ENCODE data around the gene DOCK8. TPM values are rescaled to one million over a fixed set of nuclear protein-coding genes. Genes with fewer than 3 reads are reported as not detected.
"Not testable (repeated sequence)": the region's sequence is repeated elsewhere in the genome, so short reads cannot be mapped to it uniquely, and the experiment has no call there.

DOCK8 gene
- polyA plus RNA-seq = 1.5 to 1.8 TPM (median 1.7 TPM) in 3 replicates
- 3.4 TPM for polyA plus RNA-seq (2011; ENCODE audit: low read depth)
- 1.7 and 1.8 TPM in 2 replicates for polyA plus RNA-seq (2011; cell fraction: cytosol; rRNA removed)
- polyA plus RNA-seq (2011; cell fraction: nucleus; rRNA removed) = 4.2 and 4.4 TPM in 2 replicates
- polyA plus RNA-seq (2012; ENCODE audit: low replicate concordance) = 0.58 and 1.7 TPM in 2 replicates
- polyA minus RNA-seq = 4.4 to 5.1 TPM (median 4.4 TPM) in 3 replicates
- 2.9 TPM for polyA minus RNA-seq (2011; cell fraction: cytosol; rRNA and poly(A)+ RNA removed)
- polyA minus RNA-seq (2011; cell fraction: nucleus; rRNA and poly(A)+ RNA removed) = 8.2 and 10.5 TPM in 2 replicates

DNA sequence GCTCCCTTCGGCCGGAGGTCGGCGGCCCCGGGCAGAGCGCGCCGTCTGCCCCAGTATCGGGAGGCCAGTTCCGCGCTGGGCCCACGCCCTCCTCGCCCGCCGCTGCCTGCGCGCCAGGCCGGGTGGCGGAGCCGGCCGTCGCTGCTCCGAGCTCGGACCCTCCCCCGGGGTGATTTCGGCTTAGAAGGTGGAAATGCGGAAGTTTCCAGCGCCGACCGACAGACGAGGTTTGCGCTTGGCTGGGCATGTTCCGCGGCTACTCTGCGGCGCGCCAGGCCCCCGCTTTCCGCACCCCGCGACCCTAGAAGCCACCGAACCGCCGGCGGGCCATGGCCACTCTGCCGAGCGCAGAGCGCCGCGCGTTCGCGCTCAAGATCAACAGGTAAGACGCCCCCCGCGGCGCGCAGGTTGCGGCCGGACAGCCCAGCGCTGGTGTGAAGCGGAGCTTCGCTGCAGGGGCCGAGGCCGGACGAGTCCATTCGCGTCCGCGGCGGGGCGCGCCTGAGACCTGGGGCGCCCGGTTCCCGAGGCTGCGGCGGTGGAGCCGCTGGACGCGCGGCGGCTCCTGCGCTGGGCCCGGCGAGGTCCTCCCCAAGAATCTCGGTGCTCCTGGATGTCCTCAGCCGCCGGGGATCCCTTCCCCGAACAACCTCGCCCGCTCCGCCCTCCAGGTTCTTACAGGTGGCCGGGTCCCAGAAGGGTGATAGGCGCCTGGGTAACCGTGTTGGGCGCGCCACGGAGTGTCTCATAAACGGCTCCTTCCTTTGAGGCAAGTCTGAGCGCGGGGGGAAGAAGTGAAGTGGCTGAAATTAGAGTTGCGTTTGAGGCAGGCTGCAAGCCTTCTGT lies at the start of gene DOCK8:
Gene DOCK8 (plus strand): TSS at position 218 of the 846 bp plus-strand sequence. CDS start 112 bp downstream, at position 330.
- no peaks in the 10 kb centered on the region for H3K36me3 ChIP-seq (ENCODE audit: control insufficient read depth in 2 of 2, extremely low read depth in 1 of 2, insufficient read depth in 2 of 2, low read length in 2 of 2)
- peak within 1 kb of the TSS; percentile 59 to 72 (median 69) for H3K4me3 ChIP-seq (ENCODE audit: control insufficient read depth in 2 of 3, extremely low read depth in 1 of 3, insufficient read depth in 2 of 3, low read depth in 1 of 3, low read length in 3 of 3)

DNA sequence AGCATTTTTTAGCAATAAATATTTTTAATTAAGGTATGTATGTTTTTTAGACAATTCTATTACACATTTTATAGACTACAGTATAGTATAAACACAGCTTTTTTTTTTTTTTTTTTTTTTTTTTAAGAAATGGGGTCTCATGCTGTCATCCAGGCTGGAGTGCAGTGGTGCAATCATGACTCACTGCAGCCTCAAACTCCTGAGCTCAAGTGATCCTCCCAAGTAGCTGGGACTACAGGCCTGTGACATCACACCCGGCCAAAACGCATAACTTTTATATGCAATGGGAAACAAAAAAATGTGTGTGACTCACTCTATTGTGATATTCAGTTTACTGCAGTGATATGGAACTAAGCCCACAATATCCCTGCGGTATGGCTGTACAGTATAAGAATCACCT lies 44.9 kb upstream of the DOCK8 start:
- H3K9ac ChIP-seq (ENCODE audit: control insufficient read depth, extremely low read depth, insufficient read depth, low read length); H3K4me3 ChIP-seq (ENCODE audit: control insufficient read depth in 2 of 3, extremely low read depth in 1 of 3, insufficient read depth in 2 of 3, low read depth in 1 of 3, low read length in 3 of 3); H3K9me3 ChIP-seq (ENCODE audit: control insufficient read depth, low read depth, low read length); FAIRE-seq; dilution Hi-C loops (cut with MboI; ENCODE audit: extremely low pct_ligation_motif_present, low sequenced_read_pairs); H4K20me1 ChIP-seq (ENCODE audit: control insufficient read depth, extremely low read depth, insufficient read depth, low read length); DNase-seq (ENCODE audit: low read depth, low spot score); H3K9me1 ChIP-seq (ENCODE audit: control insufficient read depth, extremely low read depth, insufficient read depth, low read length); H3K36me3 ChIP-seq (ENCODE audit: control insufficient read depth in 2 of 2, extremely low read depth in 1 of 2, insufficient read depth in 2 of 2, low read length in 2 of 2); H3K4me2 ChIP-seq (ENCODE audit: control insufficient read depth, extremely low read depth, insufficient read depth, low read depth, low read length); H3K79me2 ChIP-seq (ENCODE audit: control insufficient read depth, insufficient read depth, low read length); H3K4me1 ChIP-seq (ENCODE audit: control insufficient read depth, extremely low read depth, insufficient read depth, low read length); H2AFZ ChIP-seq (ENCODE audit: control insufficient read depth, low read length); H3K27ac ChIP-seq (ENCODE audit: control insufficient read depth, insufficient read depth, low read length); H3K27me3 ChIP-seq (ENCODE audit: control insufficient read depth, extremely low read depth, insufficient read depth, low read length): not testable (repeated sequence)

More for the DNA sequence above, at the start of gene DOCK8:
- FAIRE-seq (no peak), DNase-seq (ENCODE audit: low read depth, low spot score) (no peak)
- H3K9ac ChIP-seq (ENCODE audit: control insufficient read depth, extremely low read depth, insufficient read depth, low read length) = peak within 1 kb of the TSS; percentile 60
- dilution Hi-C loops (cut with MboI; ENCODE audit: extremely low pct_ligation_motif_present, low sequenced_read_pairs) = no loop called here
- H2AFZ ChIP-seq (ENCODE audit: control insufficient read depth, low read length) = peak within 1 kb of the TSS; percentile 89
- no peaks in the 10 kb centered on the region for H3K79me2 ChIP-seq (ENCODE audit: control insufficient read depth, insufficient read depth, low read length)
- H3K9me3 ChIP-seq (ENCODE audit: control insufficient read depth, low read depth, low read length) = no peaks in the 10 kb centered on the region
- H4K20me1 ChIP-seq (ENCODE audit: control insufficient read depth, extremely low read depth, insufficient read depth, low read length) = no peaks in the 10 kb centered on the region
- H3K4me2 ChIP-seq (ENCODE audit: control insufficient read depth, extremely low read depth, insufficient read depth, low read depth, low read length) = peak within 1 kb of the TSS; percentile 84
- peak within 1 kb of the TSS; percentile 6 for H3K27ac ChIP-seq (ENCODE audit: control insufficient read depth, insufficient read depth, low read length)
- no peak for TF ChIP-seq EZH2 (IDR thresholded peaks at IDR 0.05; ENCODE audit: low read length)
- peak in 2 of 3 experiments; percentile 54 to 68 for TF ChIP-seq CTCF (optimal IDR thresholded peaks at IDR 0.05 in 1 of 3, IDR thresholded peaks at IDR 0.05 in 1 of 3, conservative IDR thresholded peaks at IDR 0.05 in 1 of 3; ENCODE audit: extremely low read depth in 1 of 3, insufficient read depth in 2 of 3, low read length in 3 of 3)
- H3K27me3 ChIP-seq (ENCODE audit: control insufficient read depth, extremely low read depth, insufficient read depth, low read length) = no peaks in the 10 kb centered on the region
- no peaks in the 10 kb centered on the region for H3K9me1 ChIP-seq (ENCODE audit: control insufficient read depth, extremely low read depth, insufficient read depth, low read length)
- H3K4me1 ChIP-seq (ENCODE audit: control insufficient read depth, extremely low read depth, insufficient read depth, low read length) = peaks cover 3% of the 10 kb centered on the region

GRCh38 chr9:178140-178825 lies 36.4 kb upstream of the DOCK8 start:
- peak overlapping the region; percentile 36 for H3K27ac ChIP-seq (ENCODE audit: control insufficient read depth, insufficient read depth, low read length)
- peak overlapping the region; percentile 47 for H3K9ac ChIP-seq (ENCODE audit: control insufficient read depth, extremely low read depth, insufficient read depth, low read length)

GRCh38 chr9:178970-179383 lies 35.7 kb upstream of the DOCK8 start, which contains the start of gene ZNG1A:
TSS of gene ZNG1A (minus strand) at chr9:179056. CDS start at chr9:178969, 87 bp downstream.
- DNase-seq (ENCODE audit: low read depth, low spot score); H2AFZ ChIP-seq (ENCODE audit: control insufficient read depth, low read length); FAIRE-seq; H3K79me2 ChIP-seq (ENCODE audit: control insufficient read depth, insufficient read depth, low read length); H3K27me3 ChIP-seq (ENCODE audit: control insufficient read depth, extremely low read depth, insufficient read depth, low read length); H3K9me1 ChIP-seq (ENCODE audit: control insufficient read depth, extremely low read depth, insufficient read depth, low read length); dilution Hi-C loops (cut with MboI; ENCODE audit: extremely low pct_ligation_motif_present, low sequenced_read_pairs); H3K36me3 ChIP-seq (ENCODE audit: control insufficient read depth in 2 of 2, extremely low read depth in 1 of 2, insufficient read depth in 2 of 2, low read length in 2 of 2); H4K20me1 ChIP-seq (ENCODE audit: control insufficient read depth, extremely low read depth, insufficient read depth, low read length); H3K9me3 ChIP-seq (ENCODE audit: control insufficient read depth, low read depth, low read length); H3K4me1 ChIP-seq (ENCODE audit: control insufficient read depth, extremely low read depth, insufficient read depth, low read length): not testable (repeated sequence)
- Histone ChIP-seq H3K27ac (ENCODE audit: control insufficient read depth, insufficient read depth, low read length) (peak within 1 kb of the TSS; percentile 36), H3K9ac (ENCODE audit: control insufficient read depth, extremely low read depth, insufficient read depth, low read length) (peak within 1 kb of the TSS; percentile 47), H3K4me2 (ENCODE audit: control insufficient read depth, extremely low read depth, insufficient read depth, low read depth, low read length) (peak within 1 kb of the TSS; percentile 48), H3K4me3 (ENCODE audit: control insufficient read depth in 2 of 3, extremely low read depth in 1 of 3, insufficient read depth in 2 of 3, low read depth in 1 of 3, low read length in 3 of 3) (peak within 1 kb of the TSS; percentile 32 to 33 (median 33))

More at GRCh38 chr9:178140-178825, 36.4 kb upstream of the DOCK8 start:
- peak overlapping the region; percentile 48 for H3K4me2 ChIP-seq (ENCODE audit: control insufficient read depth, extremely low read depth, insufficient read depth, low read depth, low read length)
- H3K9me3 ChIP-seq (ENCODE audit: control insufficient read depth, low read depth, low read length); H4K20me1 ChIP-seq (ENCODE audit: control insufficient read depth, extremely low read depth, insufficient read depth, low read length); H3K4me1 ChIP-seq (ENCODE audit: control insufficient read depth, extremely low read depth, insufficient read depth, low read length); H3K27me3 ChIP-seq (ENCODE audit: control insufficient read depth, extremely low read depth, insufficient read depth, low read length); dilution Hi-C loops (cut with MboI; ENCODE audit: extremely low pct_ligation_motif_present, low sequenced_read_pairs); H3K9me1 ChIP-seq (ENCODE audit: control insufficient read depth, extremely low read depth, insufficient read depth, low read length); H3K79me2 ChIP-seq (ENCODE audit: control insufficient read depth, insufficient read depth, low read length); FAIRE-seq; H2AFZ ChIP-seq (ENCODE audit: control insufficient read depth, low read length); DNase-seq (ENCODE audit: low read depth, low spot score); H3K36me3 ChIP-seq (ENCODE audit: control insufficient read depth in 2 of 2, extremely low read depth in 1 of 2, insufficient read depth in 2 of 2, low read length in 2 of 2): not testable (repeated sequence)
- H3K4me3 ChIP-seq (ENCODE audit: control insufficient read depth in 2 of 3, extremely low read depth in 1 of 3, insufficient read depth in 2 of 3, low read depth in 1 of 3, low read length in 3 of 3) = peak overlapping the region; percentile 32 to 33 (median 33)
